ENCODE data around the gene PRODH2. TPM values are rescaled to one million over a fixed set of nuclear protein-coding genes. Genes with fewer than 3 reads are reported as not detected.

PRODH2 gene
- total RNA-seq, 1 experiment from 2014 or later, result not detected

DNA sequence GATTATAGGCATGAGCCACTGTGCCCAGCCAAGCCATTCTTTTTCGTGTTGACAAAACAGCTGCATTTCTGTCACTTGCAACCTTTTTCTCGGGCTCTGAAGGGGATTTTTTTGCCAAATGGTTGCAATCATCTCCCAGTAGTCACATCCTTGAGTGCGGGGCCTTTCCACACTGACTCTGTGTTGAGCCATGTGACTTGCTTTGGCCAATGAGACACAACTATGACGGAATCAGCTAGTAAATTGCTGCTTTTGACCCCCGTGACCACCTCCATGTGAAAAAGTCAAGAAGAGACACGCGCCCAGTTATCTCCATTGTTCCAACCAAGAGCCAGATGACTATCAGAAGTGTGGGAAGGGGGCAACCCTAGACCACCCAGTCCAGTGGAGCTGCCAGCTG is 21.3 kb upstream of the PRODH2 start:
- Histone ChIP-seq H3K4me3 (no peak overlapping the region), H3K27me3 (ENCODE audit: insufficient read depth, low read depth) (peaks cover 88% of the 10 kb centered on the region), H3F3A (ENCODE audit: insufficient read depth, low read depth) (0 out of 2 replicates have a peak, but pooled peaks cover 3% of the 10 kb centered on the region), H2AFZ (no peak overlapping the region), H3K9me2 (ENCODE audit: insufficient read depth) (no peaks in the 10 kb centered on the region), H4K20me1 (ENCODE audit: insufficient read depth) (0 out of 2 replicates have a peak, but pooled peaks cover 3% of the 10 kb centered on the region), H3K36me3 (ENCODE audit: low read depth) (no peaks in the 10 kb centered on the region), H3K79me2 (ENCODE audit: low read depth) (no peaks in the 10 kb centered on the region), H3K4me1 (replicated peaks; ENCODE audit: insufficient read depth) (no peaks in the 10 kb centered on the region), H3K9me3 (ENCODE audit: insufficient read depth, low read depth) (no peaks in the 10 kb centered on the region), H3K4me2 (no peak overlapping the region), H3K27ac (no peak overlapping the region)
- POLR2A ChIA-PET (ENCODE audit: unreplicated experiment), result no interaction called here
- intact Hi-C loops (cut with micrococcal nuclease; ENCODE audit: unreplicated experiment), result no loop called here
- no TSS peak for BruUV-seq (replicated peaks)
- CTCF ChIA-PET, result no interaction called here
- TF ChIP-seq, protein P1, sequence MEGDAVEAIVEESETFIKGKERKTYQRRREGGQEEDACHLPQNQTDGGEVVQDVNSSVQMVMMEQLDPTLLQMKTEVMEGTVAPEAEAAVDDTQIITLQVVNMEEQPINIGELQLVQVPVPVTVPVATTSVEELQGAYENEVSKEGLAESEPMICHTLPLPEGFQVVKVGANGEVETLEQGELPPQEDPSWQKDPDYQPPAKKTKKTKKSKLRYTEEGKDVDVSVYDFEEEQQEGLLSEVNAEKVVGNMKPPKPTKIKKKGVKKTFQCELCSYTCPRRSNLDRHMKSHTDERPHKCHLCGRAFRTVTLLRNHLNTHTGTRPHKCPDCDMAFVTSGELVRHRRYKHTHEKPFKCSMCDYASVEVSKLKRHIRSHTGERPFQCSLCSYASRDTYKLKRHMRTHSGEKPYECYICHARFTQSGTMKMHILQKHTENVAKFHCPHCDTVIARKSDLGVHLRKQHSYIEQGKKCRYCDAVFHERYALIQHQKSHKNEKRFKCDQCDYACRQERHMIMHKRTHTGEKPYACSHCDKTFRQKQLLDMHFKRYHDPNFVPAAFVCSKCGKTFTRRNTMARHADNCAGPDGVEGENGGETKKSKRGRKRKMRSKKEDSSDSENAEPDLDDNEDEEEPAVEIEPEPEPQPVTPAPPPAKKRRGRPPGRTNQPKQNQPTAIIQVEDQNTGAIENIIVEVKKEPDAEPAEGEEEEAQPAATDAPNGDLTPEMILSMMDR (conservative IDR thresholded peaks at IDR 0.05), result no peak
- TF ChIP-seq EZH2 (IDR thresholded peaks at IDR 0.05; ENCODE audit: low read depth), result no peak
- DNase-seq, result no peak

DNA sequence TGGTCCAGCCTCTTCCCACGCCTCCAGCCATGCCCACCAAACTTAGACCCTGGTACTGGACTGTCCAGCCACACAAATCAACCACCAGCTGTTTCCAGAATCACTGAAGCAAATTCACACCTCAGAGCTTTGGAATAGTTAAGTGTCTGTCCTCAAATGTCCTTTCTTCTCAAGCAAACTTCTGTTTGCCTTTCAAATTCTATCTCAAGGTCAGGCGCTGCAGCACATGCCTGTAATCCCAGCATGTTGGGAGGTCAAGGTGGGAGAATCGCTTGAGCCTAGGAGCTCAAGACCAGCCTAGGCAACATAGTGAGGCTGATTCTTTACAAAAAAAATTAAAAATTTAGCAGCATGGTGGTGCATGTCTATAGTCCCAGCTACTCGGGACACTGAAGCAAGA is 19.4 kb upstream of the PRODH2 start:
- H3K4me2 ChIP-seq, result no peak overlapping the region
- intact Hi-C loops (cut with micrococcal nuclease; ENCODE audit: unreplicated experiment), result no loop called here
- no peak overlapping the region for H3K4me3 ChIP-seq
- POLR2A ChIA-PET (ENCODE audit: unreplicated experiment), result no interaction called here
- H3K27me3 ChIP-seq (ENCODE audit: insufficient read depth, low read depth), result peaks cover 87% of the 10 kb centered on the region
- H3K9me2 ChIP-seq (ENCODE audit: insufficient read depth), result no peaks in the 10 kb centered on the region
- no peaks in the 10 kb centered on the region for H3K9me3 ChIP-seq (ENCODE audit: insufficient read depth, low read depth)
- H4K20me1 ChIP-seq (ENCODE audit: insufficient read depth), result 0 out of 2 replicates have a peak, but pooled peaks cover 3% of the 10 kb centered on the region
- no peak for TF ChIP-seq EZH2 (IDR thresholded peaks at IDR 0.05; ENCODE audit: low read depth)
- TF ChIP-seq, protein P1 (conservative IDR thresholded peaks at IDR 0.05), result no peak
- H3K79me2 ChIP-seq (ENCODE audit: low read depth), result no peaks in the 10 kb centered on the region
- no peak overlapping the region for H2AFZ ChIP-seq
- no peaks in the 10 kb centered on the region for H3K4me1 ChIP-seq (replicated peaks; ENCODE audit: insufficient read depth)
- no peak overlapping the region for H3K27ac ChIP-seq
- no peak for DNase-seq
- CTCF ChIA-PET, result no interaction called here
- H3K36me3 ChIP-seq (ENCODE audit: low read depth), result no peaks in the 10 kb centered on the region
- H3F3A ChIP-seq (ENCODE audit: insufficient read depth, low read depth), result no peaks in the 10 kb centered on the region
- BruUV-seq (replicated peaks), result no TSS peak

DNA sequence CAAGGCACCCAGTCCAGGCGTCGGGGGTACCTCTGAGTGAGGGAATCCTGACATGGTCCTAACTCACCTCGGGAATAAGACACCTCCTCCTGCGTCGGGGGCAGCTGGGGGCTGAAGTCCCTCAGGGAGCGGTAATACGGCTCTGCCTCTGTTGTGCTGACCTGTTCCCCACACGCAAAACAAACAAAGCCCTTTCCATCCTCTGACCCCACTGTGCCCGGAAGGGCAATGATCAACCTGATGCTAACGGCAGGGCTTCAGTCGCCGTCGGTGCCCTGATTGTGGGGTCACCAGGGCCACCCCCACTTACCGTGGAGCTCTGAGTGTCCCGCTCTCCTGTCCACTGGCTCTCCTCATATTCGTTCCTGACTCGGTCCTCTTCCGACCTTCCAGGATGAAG is 18.3 kb upstream of the PRODH2 start:
- TF ChIP-seq, protein P1 (conservative IDR thresholded peaks at IDR 0.05), result no peak
- TF ChIP-seq EZH2 (IDR thresholded peaks at IDR 0.05; ENCODE audit: low read depth), result no peak
- H3K36me3 ChIP-seq (ENCODE audit: low read depth), result no peaks in the 10 kb centered on the region
- ChIA-PET POLR2A (ENCODE audit: unreplicated experiment) (no interaction called here), CTCF (no interaction called here)
- no peak overlapping the region for H3K27ac ChIP-seq
- no peaks in the 10 kb centered on the region for H3F3A ChIP-seq (ENCODE audit: insufficient read depth, low read depth)
- no peak overlapping the region for H3K4me3 ChIP-seq
- H4K20me1 ChIP-seq (ENCODE audit: insufficient read depth), result 0 out of 2 replicates have a peak, but pooled peaks cover 3% of the 10 kb centered on the region
- no peaks in the 10 kb centered on the region for H3K9me2 ChIP-seq (ENCODE audit: insufficient read depth)
- DNase-seq, result no peak
- H2AFZ ChIP-seq, result no peak overlapping the region
- H3K9me3 ChIP-seq (ENCODE audit: insufficient read depth, low read depth), result no peaks in the 10 kb centered on the region
- peaks cover 86% of the 10 kb centered on the region for H3K27me3 ChIP-seq (ENCODE audit: insufficient read depth, low read depth)
- no peak overlapping the region for H3K4me2 ChIP-seq
- no peaks in the 10 kb centered on the region for H3K79me2 ChIP-seq (ENCODE audit: low read depth)
- intact Hi-C loops (cut with micrococcal nuclease; ENCODE audit: unreplicated experiment), result no loop called here
- no TSS peak for BruUV-seq (replicated peaks)
- H3K4me1 ChIP-seq (replicated peaks; ENCODE audit: insufficient read depth), result no peaks in the 10 kb centered on the region
